ENCODE measurements around the gene PTPRO.

PTPRO gene

DNA sequence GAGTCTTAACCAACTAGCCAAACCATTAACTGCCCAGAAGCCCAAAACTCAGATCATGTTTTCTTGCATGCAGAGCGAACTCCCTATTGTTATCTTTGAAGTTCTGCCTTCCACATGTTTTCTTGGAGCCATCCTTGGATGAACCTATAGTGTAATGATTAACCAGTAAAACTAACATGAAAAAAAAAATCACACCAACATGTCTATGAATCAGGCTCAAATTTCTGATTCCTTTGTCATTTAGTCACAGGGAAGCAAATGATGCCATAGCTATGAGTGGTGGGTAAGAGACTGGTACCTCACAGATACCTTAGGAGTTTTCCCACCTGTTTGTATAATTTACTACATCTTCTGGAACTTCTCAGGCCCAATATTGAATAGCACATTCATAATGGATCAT lies 70.7 kb downstream of the PTPRO start:
- Mint-ChIP-seq H3K36me3 (ENCODE audit: low read depth) (no peaks in the 10 kb centered on the region), H3K27me3 (peaks cover 18% of the 10 kb centered on the region), H3K27ac (no peak overlapping the region)

DNA sequence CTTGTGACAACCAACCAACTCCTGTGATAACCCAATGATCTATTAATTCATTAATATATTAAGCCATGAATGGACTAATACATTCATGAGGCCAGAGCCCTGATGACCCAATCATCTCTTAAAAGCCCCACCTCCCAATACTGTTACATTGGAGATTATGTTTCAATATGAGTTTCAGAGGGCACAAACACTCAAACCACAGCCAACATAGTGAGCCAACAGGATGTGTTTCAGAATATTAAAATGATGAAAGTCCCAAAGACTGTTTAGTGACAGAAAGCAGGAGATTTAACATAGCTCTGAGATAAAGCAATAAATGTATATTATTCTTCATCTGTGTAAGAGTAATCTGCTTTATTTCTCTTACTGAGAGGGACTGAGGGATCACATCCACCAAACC lies 71.7 kb downstream of the PTPRO start:
- Mint-ChIP-seq H3K27ac (no peak overlapping the region), H3K36me3 (ENCODE audit: low read depth) (no peaks in the 10 kb centered on the region), H3K27me3 (peaks cover 21% of the 10 kb centered on the region), H3K4me3 (no peak overlapping the region), H3K9me3 (no peaks in the 10 kb centered on the region), H3K4me1 (ENCODE audit: low read depth) (no peaks in the 10 kb centered on the region)

More for the DNA sequence above, 70.7 kb downstream of the PTPRO start:
- no peaks in the 10 kb centered on the region for H3K4me1 Mint-ChIP-seq (ENCODE audit: low read depth)
- H3K9me3 Mint-ChIP-seq = no peaks in the 10 kb centered on the region
- H3K4me3 Mint-ChIP-seq = no peak overlapping the region

- H3K36me3 Mint-ChIP-seq (ENCODE audit: low read depth) = no peaks in the 10 kb centered on the region
Measured at GRCh38 chr12:15404485-15404884, 82.2 kb downstream of the PTPRO start.

DNA sequence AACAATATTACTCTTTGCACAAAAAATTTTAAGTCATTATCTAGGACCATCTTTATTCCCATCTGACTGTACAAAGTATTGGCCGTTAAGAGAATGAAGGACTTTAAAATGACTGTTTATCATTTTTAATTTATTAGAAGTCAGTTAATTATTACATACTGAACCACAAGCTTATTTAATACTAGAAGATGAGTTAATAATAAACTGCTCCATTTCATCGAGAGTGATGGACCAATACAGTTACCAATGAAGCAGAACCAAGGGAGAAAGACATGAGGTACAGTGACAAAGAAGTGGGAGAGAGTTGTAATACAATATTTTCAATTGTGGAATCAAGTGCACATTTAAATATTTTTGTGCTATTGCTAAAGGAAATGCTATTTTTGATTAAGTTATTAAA lies 83.3 kb downstream of the PTPRO start:
- peaks cover 19% of the 10 kb centered on the region for H3K27me3 Mint-ChIP-seq
- H3K4me1 Mint-ChIP-seq (ENCODE audit: low read depth) = no peaks in the 10 kb centered on the region
- H3K9me3 Mint-ChIP-seq = no peaks in the 10 kb centered on the region
- H3K27ac Mint-ChIP-seq = no peak overlapping the region
- no peaks in the 10 kb centered on the region for H3K36me3 Mint-ChIP-seq (ENCODE audit: low read depth)
- no peak overlapping the region for H3K4me3 Mint-ChIP-seq

More at GRCh38 chr12:15404485-15404884, 82.2 kb downstream of the PTPRO start:
- Mint-ChIP-seq H3K27me3 (peaks cover 23% of the 10 kb centered on the region), H3K9me3 (no peaks in the 10 kb centered on the region), H3K4me1 (ENCODE audit: low read depth) (no peaks in the 10 kb centered on the region), H3K27ac (no peak overlapping the region), H3K4me3 (no peak overlapping the region)

- H3K36me3 Mint-ChIP-seq (ENCODE audit: low read depth) = no peaks in the 10 kb centered on the region
- peaks cover 23% of the 10 kb centered on the region for H3K27me3 Mint-ChIP-seq
- H3K27ac Mint-ChIP-seq = no peak overlapping the region
- H3K4me3 Mint-ChIP-seq = no peak overlapping the region
- no peaks in the 10 kb centered on the region for H3K9me3 Mint-ChIP-seq
- no peaks in the 10 kb centered on the region for H3K4me1 Mint-ChIP-seq (ENCODE audit: low read depth)
Measured at GRCh38 chr12:15407025-15407424, 84.7 kb downstream of the PTPRO start.

DNA sequence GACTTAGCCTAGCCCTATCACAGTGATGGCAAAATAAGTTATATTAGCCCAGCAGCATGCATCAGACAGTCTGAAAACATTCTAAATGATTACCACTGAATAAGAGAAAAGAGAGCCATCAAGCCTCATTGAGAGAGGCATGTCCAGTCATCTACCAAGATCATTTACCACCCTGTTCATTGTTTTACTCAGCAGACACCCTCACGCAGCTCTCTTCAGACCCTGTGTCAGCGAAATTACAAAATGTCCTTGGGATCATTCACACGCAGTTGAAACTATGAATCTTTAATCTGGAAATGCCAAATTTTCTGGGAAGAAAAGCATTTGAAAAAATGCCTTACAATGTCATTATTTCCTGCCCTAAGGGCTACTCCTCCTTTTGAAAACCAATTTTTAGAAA lies 89.5 kb downstream of the PTPRO start:
- Mint-ChIP-seq H3K27me3 (peaks cover 14% of the 10 kb centered on the region), H3K36me3 (ENCODE audit: low read depth) (no peaks in the 10 kb centered on the region), H3K9me3 (no peaks in the 10 kb centered on the region), H3K4me1 (ENCODE audit: low read depth) (no peaks in the 10 kb centered on the region), H3K4me3 (no peak overlapping the region), H3K27ac (no peak overlapping the region)

GRCh38 chr12:15417691-15418090 lies 95.4 kb downstream of the PTPRO start:
- Mint-ChIP-seq H3K4me3 (no peak overlapping the region), H3K27ac (no peak overlapping the region), H3K4me1 (ENCODE audit: low read depth) (no peaks in the 10 kb centered on the region), H3K9me3 (peaks cover 3% of the 10 kb centered on the region), H3K27me3 (peaks cover 14% of the 10 kb centered on the region), H3K36me3 (ENCODE audit: low read depth) (no peaks in the 10 kb centered on the region)

DNA sequence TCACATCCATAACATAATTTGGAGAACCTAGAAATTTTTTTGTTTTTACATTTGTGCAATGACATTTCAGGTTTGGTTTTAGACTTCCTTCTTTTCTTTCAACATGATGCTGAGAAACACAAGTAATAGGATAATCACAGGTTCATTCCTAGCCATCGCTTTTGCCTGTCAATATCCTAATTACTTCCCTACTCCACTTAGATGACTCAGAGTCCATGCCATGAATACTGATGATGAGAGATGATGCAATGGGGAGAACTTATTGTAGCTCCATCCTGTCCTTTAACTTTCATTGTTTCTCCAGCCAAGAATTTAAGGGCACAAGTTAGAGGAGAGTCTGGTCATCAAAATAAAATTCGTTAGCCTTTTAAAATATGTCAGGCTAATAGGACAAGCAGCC lies 101.3 kb downstream of the PTPRO start:
- Mint-ChIP-seq H3K36me3 (ENCODE audit: low read depth) (no peaks in the 10 kb centered on the region), H3K27ac (no peak overlapping the region), H3K27me3 (peaks cover 5% of the 10 kb centered on the region), H3K9me3 (peaks cover 3% of the 10 kb centered on the region), H3K4me3 (no peak overlapping the region), H3K4me1 (ENCODE audit: low read depth) (no peaks in the 10 kb centered on the region)

DNA sequence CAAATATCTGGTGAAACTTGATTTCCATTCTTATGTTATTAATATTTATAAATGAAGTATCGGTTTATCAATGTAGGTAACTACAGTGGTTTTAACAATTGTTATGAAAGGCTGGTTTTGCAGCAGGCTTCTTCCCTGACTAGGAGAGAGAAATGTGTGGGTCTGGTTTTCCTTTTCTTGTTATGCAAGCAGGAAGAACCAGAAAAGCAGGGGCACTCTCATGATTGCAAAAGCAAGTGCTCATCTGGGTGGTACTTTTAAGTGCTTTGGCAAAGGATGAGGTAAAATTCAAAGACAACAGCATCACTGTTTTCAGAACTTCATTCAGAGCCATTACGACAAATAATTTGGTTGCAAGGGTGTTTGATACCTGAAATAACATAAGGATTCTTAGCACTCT lies 105.6 kb downstream of the PTPRO start:
- H3K4me3 Mint-ChIP-seq = no peak overlapping the region
- peaks cover 4% of the 10 kb centered on the region for H3K9me3 Mint-ChIP-seq
- no peak overlapping the region for H3K27ac Mint-ChIP-seq
- no peaks in the 10 kb centered on the region for H3K4me1 Mint-ChIP-seq (ENCODE audit: low read depth)
- no peaks in the 10 kb centered on the region for H3K36me3 Mint-ChIP-seq (ENCODE audit: low read depth)
- peaks cover 26% of the 10 kb centered on the region for H3K27me3 Mint-ChIP-seq

DNA sequence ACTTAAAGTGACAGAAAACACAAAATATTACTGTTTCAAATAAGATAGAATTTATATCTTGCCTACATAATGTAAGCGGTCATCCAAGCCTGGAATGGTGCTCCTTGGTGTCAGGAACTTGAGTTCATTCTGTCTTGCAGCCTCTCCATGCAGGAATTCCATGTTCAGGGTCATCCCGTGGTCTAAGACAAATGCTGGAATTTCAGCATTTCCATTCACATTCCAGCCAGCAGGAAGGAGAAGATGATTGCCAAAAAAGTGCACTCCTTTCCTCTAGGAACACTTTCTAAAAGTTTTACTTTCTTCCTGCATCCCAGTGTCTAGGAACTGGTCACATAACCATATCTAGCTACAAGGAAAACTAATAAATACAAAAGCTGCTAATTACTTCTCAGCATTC lies 106.3 kb downstream of the PTPRO start:
- Mint-ChIP-seq H3K9me3 (peaks cover 4% of the 10 kb centered on the region), H3K4me1 (ENCODE audit: low read depth) (no peaks in the 10 kb centered on the region), H3K27me3 (peaks cover 26% of the 10 kb centered on the region), H3K36me3 (ENCODE audit: low read depth) (no peaks in the 10 kb centered on the region), H3K4me3 (no peak overlapping the region), H3K27ac (no peak overlapping the region)

DNA sequence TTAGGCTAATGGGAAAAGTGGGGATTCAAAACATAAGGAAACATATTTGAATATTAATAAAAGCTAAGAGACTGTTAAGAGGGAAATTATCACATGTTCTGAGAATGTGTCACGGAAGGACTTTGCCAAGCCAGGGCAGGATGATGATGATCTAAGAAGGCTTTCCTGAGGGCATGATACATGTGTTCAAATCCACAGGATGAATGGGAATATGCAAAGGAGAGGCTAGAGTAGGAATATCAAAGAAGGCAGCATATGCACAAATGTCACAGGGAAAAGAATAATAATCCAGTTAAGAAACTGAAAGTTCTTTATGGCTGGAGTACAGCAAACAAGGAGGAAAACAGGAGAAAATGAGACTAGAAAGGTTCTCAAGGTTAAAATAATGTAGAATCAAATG lies 107.0 kb downstream of the PTPRO start:
- Mint-ChIP-seq H3K4me1 (ENCODE audit: low read depth) (no peaks in the 10 kb centered on the region), H3K4me3 (no peak overlapping the region), H3K27ac (no peak overlapping the region), H3K36me3 (ENCODE audit: low read depth) (no peaks in the 10 kb centered on the region), H3K9me3 (peaks cover 4% of the 10 kb centered on the region), H3K27me3 (peaks cover 26% of the 10 kb centered on the region)

GRCh38 chr12:15435597-15435996 lies 113.3 kb downstream of the PTPRO start:
- Mint-ChIP-seq H3K36me3 (ENCODE audit: low read depth) (no peaks in the 10 kb centered on the region), H3K9me3 (peaks cover 9% of the 10 kb centered on the region), H3K27ac (no peak overlapping the region), H3K4me3 (no peak overlapping the region), H3K4me1 (ENCODE audit: low read depth) (no peaks in the 10 kb centered on the region), H3K27me3 (peaks cover 17% of the 10 kb centered on the region)

DNA sequence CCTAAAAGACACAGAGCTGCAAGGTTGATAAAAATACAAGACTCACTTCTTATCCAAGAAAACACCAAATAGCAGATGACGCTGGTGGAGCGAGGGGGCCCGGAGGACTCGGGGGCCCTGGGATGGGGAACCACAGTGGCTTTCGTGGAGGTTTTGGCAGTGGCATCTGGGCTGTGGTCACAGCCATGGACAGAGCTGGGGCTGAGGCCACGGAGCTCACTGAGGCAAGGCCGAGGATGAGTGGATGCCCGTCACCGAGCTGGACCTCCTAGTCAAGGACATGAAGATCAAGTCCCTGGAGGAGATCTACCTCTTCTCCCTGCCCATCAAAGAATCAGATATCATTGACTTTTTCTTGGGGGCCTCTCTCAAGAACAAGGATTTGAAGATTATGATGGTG lies 117.2 kb downstream of the PTPRO start:
- no peaks in the 10 kb centered on the region for H3K36me3 Mint-ChIP-seq (ENCODE audit: low read depth)
- no peaks in the 10 kb centered on the region for H3K4me1 Mint-ChIP-seq (ENCODE audit: low read depth)
- peaks cover 20% of the 10 kb centered on the region for H3K27me3 Mint-ChIP-seq
- peaks cover 10% of the 10 kb centered on the region for H3K9me3 Mint-ChIP-seq
- no peak overlapping the region for H3K27ac Mint-ChIP-seq
- H3K4me3 Mint-ChIP-seq = no peak overlapping the region

DNA sequence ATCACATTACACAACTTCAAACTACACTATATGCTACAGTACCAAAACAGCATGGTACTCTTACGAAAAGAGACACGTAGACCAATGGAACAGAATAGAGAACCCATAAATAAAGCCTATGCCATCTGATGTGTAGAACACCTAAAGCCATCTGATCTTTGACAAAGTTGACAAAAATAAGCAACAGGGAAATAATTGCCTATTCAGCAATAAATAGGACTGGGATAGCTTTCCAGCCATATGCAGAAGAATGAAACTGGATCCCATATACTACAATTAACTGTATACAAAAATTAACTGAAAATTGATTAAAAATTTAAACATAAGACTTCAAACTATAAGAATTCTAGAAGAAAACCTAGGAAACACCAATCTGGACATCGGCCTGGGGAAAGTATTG lies 120.7 kb downstream of the PTPRO start:
- Mint-ChIP-seq H3K27me3 (peaks cover 14% of the 10 kb centered on the region), H3K36me3 (ENCODE audit: low read depth) (no peaks in the 10 kb centered on the region)

DNA sequence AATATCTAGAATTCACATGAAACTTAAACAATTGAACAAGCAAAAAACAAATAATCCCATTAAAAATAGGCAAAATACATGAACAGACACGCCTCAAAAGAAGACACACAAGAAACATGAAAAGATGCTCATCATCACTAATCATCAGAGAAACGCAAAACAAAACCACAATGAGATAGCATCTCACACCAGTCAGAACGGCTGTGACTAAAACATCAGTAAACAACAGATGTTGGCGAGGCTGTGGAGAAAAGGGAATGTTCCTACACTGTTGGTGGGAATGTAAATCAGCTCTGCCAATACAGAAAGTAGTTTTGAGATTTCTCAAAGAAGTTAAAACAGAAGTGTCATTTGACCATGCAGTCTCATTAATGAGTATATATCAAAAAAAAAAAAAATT lies 121.3 kb downstream of the PTPRO start:
- Mint-ChIP-seq H3K27ac (no peak overlapping the region), H3K4me3 (no peak overlapping the region), H3K36me3 (ENCODE audit: low read depth) (no peaks in the 10 kb centered on the region), H3K4me1 (ENCODE audit: low read depth) (no peaks in the 10 kb centered on the region), H3K27me3 (peaks cover 14% of the 10 kb centered on the region), H3K9me3 (peaks cover 7% of the 10 kb centered on the region)

More for the DNA sequence above, 120.7 kb downstream of the PTPRO start:
- Mint-ChIP-seq H3K4me3 (no peak overlapping the region), H3K4me1 (ENCODE audit: low read depth) (no peaks in the 10 kb centered on the region), H3K27ac (no peak overlapping the region), H3K9me3 (peaks cover 10% of the 10 kb centered on the region)

DNA sequence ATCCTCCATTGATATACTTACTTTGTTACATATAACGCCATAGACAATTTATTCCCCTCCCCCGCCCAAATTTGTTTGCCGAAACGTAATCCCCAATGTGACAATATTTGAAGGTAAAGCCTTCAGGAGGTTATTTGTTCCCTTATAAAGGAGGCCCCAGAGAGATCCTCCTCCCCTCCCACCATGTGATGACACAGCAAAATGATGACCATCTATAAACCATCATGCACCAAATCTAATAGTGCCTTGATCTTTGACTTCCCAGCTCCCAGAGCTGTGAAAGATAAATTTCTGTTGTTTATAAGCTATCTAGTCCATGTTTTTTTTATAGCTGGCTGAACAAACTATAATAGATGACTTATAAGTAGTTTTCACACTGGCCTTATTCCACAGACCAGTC lies 122.2 kb downstream of the PTPRO start:
- H3K27me3 Mint-ChIP-seq = peaks cover 14% of the 10 kb centered on the region
- H3K36me3 Mint-ChIP-seq (ENCODE audit: low read depth) = no peaks in the 10 kb centered on the region
- peaks cover 6% of the 10 kb centered on the region for H3K9me3 Mint-ChIP-seq
- no peaks in the 10 kb centered on the region for H3K4me1 Mint-ChIP-seq (ENCODE audit: low read depth)
- H3K4me3 Mint-ChIP-seq = no peak overlapping the region
- H3K27ac Mint-ChIP-seq = no peak overlapping the region
